HG02571 (cell line): Measurements from ENCODE around the gene LONRF2.
"Not testable (repeated sequence)": the region's sequence is repeated elsewhere in the genome, so short reads cannot be mapped to it uniquely, and the experiment has no call there.

Experiments
- ATAC-seq: cut with Tn5 transposase; IDR thresholded peaks from one replicate; pipeline ENCODE4 v1.9.1; 2021; ENCODE audit warnings: mild to moderate bottlenecking, moderate library complexity; ENCODE audit not compliant: unreplicated experiment

LONRF2 gene

DNA sequence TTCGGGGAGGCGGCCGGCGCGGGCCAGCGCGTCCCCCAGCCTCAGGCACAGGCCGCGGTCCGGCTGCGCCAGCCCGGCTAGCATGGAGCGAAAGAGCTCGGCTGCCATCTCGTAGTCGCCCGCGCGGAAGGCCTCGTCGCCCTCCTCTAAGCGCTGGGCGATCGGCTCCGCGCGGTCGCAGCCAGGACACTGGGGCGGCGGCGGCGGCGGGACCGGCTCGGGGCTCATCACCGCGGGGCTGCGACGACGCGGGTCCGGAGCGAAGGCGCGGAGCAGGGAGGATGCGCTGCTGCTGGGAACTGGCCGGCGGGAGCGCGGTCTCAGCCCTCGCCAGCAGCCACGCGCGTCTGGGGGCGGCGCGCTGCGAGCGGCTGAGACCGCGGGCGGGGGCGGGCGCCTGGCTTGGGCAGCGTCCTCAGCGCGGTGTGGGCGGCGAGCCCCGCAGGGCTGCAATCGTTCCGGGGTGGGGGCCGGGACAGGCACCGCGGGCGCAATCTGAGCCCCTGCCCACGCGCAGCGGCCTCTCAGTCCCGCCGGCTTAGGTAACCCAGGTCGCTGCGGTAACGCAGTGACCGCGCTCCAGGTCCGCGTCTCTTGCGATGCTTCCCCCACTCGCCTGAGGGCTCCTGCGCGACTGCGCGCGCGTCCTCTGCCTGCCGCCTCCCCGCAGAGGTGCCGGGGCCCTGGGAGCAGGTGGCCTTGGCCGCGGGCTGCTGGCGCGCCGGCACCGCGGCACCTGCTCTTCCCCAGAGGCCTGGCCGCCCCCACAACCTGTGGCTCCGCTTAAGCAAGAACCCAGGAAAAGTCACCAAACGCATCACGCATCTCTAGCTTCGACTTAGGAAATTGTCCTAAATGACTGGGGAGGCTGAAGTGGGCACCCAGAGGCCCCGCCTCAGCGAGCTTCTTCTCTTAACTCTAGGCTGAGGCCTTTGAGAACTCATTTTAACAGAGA is at the start of gene LONRF2:
LONRF2 (minus strand) TSS at position 636 of the 955 bp plus-strand sequence; CDS start at position 228, 408 bp downstream.
- ATAC-seq = no peak

- ATAC-seq = no peak
Observed at GRCh38 chr2:100367163-100367562, 44.9 kb upstream of the LONRF2 start.

GRCh38 chr2:100365434-100365833 is 43.1 kb upstream of the LONRF2 start:
- no peak for ATAC-seq

GRCh38 chr2:100362269-100362668 is 40.0 kb upstream of the LONRF2 start:
- ATAC-seq = not testable (repeated sequence)

GRCh38 chr2:100359576-100359975 is 37.3 kb upstream of the LONRF2 start:
- ATAC-seq = no peak

- ATAC-seq = no peak
Observed at GRCh38 chr2:100358554-100358953, 36.3 kb upstream of the LONRF2 start.

DNA sequence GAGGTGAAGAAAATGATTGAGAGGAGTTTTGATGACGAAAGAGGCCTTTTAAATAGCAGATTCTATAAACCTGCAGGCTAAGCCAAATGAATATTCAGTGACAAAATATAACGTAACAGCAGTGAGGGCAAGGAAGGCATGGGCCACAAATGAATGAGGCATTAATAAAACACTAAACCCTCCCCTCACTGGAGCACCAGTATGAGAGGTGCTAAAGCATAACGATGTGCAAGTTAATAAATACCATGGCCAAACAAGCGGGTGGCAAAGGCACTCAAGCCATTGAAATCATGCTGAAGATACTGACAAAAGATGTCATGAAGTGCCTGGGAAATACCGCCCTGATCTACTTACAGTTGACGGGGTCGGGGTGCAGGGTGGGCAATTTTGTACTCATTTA is 30.2 kb upstream of the LONRF2 start:
- no peak for ATAC-seq

DNA sequence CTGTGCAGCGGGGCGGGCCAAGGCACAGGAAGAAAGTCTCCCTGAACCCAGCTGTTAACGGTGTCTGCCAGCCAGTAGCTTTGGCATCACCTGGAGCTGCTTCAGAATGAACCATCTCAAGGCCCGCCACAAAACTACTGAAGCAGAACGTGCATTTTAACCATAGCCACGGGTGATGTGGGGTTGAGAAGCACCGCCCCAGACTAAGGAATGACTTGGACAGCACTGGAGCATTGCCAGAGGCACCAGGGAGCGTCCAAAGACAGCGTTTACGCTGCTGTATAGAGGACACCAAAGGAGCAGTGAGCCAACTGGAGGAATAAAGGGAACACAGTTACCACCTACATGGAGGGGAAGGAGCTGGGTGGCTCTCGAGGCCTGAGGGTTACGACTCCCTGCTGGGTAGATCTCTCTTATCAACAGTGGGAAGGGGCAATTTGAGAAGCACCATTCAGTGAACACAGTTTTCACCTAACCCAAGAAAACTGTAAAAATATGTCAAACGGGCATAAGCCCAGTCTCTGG is 28.4 kb upstream of the LONRF2 start:
- ATAC-seq = no peak

DNA sequence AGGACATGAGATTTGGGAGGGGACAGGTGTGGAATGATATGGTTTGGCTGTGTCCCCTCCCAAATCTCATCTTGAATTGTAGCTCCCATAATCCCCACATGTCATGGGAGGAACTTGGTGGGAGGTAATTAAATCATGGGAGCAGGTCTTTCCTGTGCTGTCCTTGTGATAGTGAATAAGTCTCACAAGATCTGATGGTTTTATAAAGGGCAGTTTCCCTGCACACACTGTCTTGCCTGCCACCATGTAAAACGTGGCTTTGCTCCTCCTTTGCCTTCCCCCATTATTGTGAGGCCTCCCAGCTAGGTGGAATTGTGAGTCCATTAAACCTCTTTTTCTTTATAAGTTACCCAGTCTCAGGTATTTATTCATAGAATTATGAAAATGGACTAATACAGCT is 22.8 kb upstream of the LONRF2 start:
- ATAC-seq = not testable (repeated sequence)

GRCh38 chr2:100344433-100344832 is 22.1 kb upstream of the LONRF2 start:
- ATAC-seq = no peak

DNA sequence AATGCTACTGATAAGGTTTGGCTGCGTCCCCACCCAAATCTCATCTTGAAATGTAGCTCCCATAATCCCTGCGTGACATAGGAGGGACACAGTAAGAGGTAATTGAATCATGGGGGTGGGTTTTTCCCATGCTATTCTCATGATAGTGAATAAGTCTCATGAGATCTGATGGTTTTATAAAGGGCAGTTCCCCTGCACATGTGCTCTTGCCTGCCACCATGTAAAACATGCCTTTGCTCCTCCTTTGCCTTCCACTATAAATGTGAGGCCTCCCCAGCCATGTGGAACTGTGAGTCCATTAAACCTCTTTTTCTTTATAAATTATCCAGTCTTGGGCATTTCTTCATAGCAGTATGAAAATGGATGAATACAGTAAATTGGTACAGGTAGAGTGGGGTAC is 20.2 kb upstream of the LONRF2 start:
- not testable (repeated sequence) for ATAC-seq

DNA sequence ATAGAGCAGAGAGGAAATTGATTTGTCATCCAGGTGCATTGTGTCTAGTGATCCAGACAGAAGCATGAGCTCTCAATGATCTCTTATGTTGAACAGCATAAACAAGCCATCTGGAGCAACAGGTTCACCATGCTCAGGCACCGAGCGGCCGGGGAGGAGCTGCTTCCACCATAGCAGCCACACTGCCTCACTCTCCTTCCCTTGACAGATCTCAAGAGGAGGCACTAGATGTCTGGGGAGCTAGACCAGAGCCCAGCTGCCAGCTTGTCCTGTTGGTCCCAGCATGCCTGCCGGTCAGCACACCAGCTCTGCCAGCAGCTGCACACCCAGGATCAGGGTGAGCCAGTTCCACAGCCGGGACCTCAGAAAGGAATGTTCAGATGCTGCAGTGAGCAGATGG is 17.5 kb upstream of the LONRF2 start:
- ATAC-seq = no peak

DNA sequence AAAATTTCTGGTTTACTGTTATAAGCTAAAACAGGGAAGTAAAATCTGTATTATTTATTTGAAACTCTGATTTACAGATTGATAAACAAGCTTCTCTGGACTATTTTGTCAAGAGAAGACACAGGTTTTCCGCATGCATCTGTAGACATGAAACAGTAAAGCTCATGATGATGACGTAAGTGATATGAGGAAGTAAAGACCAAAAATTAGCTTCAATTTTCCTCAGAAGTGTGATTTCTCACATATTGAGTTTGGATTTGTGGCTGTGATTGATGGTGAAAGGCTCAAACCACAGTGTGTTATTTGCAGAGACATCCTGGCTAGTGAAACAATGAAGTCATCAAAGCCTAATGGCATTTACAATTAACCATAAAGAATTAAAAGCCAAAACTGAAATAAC is 12.6 kb upstream of the LONRF2 start:
- no peak for ATAC-seq

DNA sequence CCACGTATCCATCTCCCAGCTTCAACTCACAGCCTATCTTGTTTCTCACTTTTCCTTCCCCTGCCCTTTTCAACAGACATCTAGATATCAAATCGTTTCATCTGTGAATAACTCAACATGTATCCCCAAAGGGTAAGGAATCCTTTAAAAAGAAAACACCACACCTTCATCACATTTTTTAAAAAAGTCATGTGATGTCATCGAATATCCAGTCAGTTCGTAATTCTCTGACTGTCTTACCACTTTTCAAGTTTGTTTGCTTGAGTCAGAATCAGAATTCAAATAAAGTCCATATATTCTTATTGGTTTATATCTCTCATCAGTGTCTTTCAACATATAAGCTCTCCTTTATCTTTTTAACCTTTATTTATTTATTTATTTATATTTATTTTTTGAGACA is 5.4 kb upstream of the LONRF2 start:
- ATAC-seq = no peak

- ATAC-seq = no peak
Observed at GRCh38 chr2:100321179-100321865, 979 bp downstream of the LONRF2 start.

GRCh38 chr2:100320547-100321178 is 1.6 kb downstream of the LONRF2 start:
- ATAC-seq = no peak

GRCh38 chr2:100317634-100318033 is 4.7 kb downstream of the LONRF2 start:
- ATAC-seq = no peak

DNA sequence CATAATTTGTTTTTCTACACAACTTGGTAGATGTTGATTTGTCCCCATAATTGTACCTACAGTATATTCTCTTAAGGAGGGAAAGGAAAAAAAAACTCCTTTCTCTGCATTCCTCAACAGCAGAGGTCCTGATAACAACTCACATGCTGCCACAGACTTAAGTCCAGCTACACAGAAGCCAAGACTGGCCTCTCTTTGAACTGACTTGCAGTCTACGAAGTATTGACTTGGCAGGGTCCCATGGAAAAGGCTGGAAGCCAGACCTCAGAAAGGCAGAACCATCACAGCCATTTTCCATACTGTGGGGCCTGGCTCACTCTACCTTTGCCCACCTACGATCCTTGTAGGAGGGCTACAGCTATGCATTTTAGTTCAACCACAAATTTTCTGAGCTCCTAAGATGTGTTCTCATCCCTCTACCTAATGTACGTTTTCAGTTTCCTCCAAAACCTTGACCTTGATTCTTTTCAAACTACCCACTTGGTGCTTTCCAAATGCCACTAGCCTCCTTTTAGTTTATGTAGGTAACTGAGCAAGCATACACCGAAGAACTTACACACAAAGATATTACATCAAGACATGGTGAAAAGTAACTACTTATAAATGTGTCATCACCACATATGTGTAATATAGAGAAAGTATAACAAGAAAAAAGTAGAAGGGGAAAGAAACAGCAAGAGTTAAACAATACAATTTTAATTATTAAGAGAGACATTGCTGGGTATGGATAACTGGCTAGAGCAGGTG is 12.2 kb downstream of the LONRF2 start:
- no peak for ATAC-seq

- ATAC-seq = no peak
Observed at GRCh38 chr2:100309311-100309710, 13.0 kb downstream of the LONRF2 start.

- ATAC-seq = no peak
Observed at GRCh38 chr2:100303744-100304143, 18.6 kb downstream of the LONRF2 start.

GRCh38 chr2:100302585-100302892 is 19.8 kb downstream of the LONRF2 start:
- no peak for ATAC-seq
